Naive thymus-derived CD4-positive, alpha-beta T cell (primary cell): ENCODE measurements around the gene FAF1. TPM values are rescaled to one million over a fixed set of nuclear protein-coding genes. Genes with fewer than 3 reads are reported as not detected.

Source experiments
- ATAC-seq: fragments of 150-1000 bp; cut with Tn5 transposase; 2 replicates; pipeline ENCODE4 v1.10.0; 2021; ENCODE audit warnings: mild to moderate bottlenecking, moderate library complexity
- CTCF ChIA-PET: fragments of 350-600 bp; sonication (Branson Sonifier 250); formaldehyde crosslinking; loops from one replicate; lab custom pipeline; 2021; ENCODE audit warnings: antibody characterized with exemption; lab: Charles Lee
- POLR2A ChIA-PET: fragments of 350-600 bp; sonication (Branson Sonifier 250); formaldehyde crosslinking; loops from one replicate; lab custom pipeline; 2021; ENCODE audit warnings: antibody characterized with exemption, inconsistent platforms; lab: Charles Lee
- DNase-seq, 9 donors: peaks; one replicate each; pipeline versions ENCODE4 v3.0.0 to v3.0.0-alpha.2; 2020 to 2022; ENCODE audit warnings: mixed read lengths in 1 of 9
- H3K27ac ChIP-seq: one replicate; pipeline ENCODE4 v1.7.0; 2013; ENCODE audit warnings: mild to moderate bottlenecking, low read depth, low read length, moderate library complexity
- H3K27me3 ChIP-seq, 2 donors: one replicate each; pipeline ENCODE4 v1.7.0; 2013; ENCODE audit warnings: low read length in 2 of 2, mild to moderate bottlenecking in 2 of 2, moderate library complexity in 2 of 2; ENCODE audit not compliant: control insufficient read depth in 2 of 2, insufficient read depth in 2 of 2
- H3K36me3 ChIP-seq, 3 experiments: 1 replicate in 2 of 3; 2 replicates in 1 of 3; pipeline ENCODE4 v1.7.0; 2013; ENCODE audit warnings: low read length in 3 of 3, mild to moderate bottlenecking in 3 of 3, moderate library complexity in 1 of 3; ENCODE audit not compliant: insufficient read depth in 3 of 3, control insufficient read depth in 2 of 3
- H3K4me1 ChIP-seq, 2 donors: one replicate each; pipeline ENCODE4 v1.7.0; 2013; ENCODE audit warnings: low read length in 2 of 2, mild to moderate bottlenecking in 2 of 2, moderate library complexity in 1 of 2; ENCODE audit not compliant: control insufficient read depth in 2 of 2, insufficient read depth in 2 of 2
- H3K4me3 ChIP-seq: 2 replicates; pipeline ENCODE4 v1.7.0; 2013; ENCODE audit warnings: mild to moderate bottlenecking, low read length
- H3K9me3 ChIP-seq, 3 experiments: 1 replicate in 2 of 3; 2 replicates in 1 of 3; pipeline ENCODE4 v1.7.0; 2013; ENCODE audit warnings: low read length in 3 of 3; ENCODE audit not compliant: control insufficient read depth in 2 of 3
- H3K27ac Mint-ChIP-seq, 9 donors: one replicate each; pipeline ENCODE4 v1.8.0; 2020 to 2022; ENCODE audit warnings: mixed read lengths in 9 of 9, mild to moderate bottlenecking in 8 of 9, moderate library complexity in 5 of 9, inconsistent platforms in 2 of 9
- H3K27me3 Mint-ChIP-seq, 5 donors: one replicate each; pipeline ENCODE4 v1.8.0; 2021 to 2022; ENCODE audit warnings: mixed read lengths in 5 of 5, mild to moderate bottlenecking in 1 of 5
- H3K36me3 Mint-ChIP-seq, 5 donors: one replicate each; pipeline ENCODE4 v1.8.0; 2020 to 2022; ENCODE audit warnings: mixed read lengths in 5 of 5, mild to moderate bottlenecking in 3 of 5, inconsistent platforms in 1 of 5
- H3K4me1 Mint-ChIP-seq, 7 donors: one replicate each; pipeline ENCODE4 v1.8.0; 2020 to 2022; ENCODE audit warnings: mixed read lengths in 7 of 7, mild to moderate bottlenecking in 3 of 7, inconsistent platforms in 1 of 7
- H3K4me3 Mint-ChIP-seq, 10 donors: one replicate each; pipeline ENCODE4 v1.8.0; 2020 to 2022; ENCODE audit warnings: mild to moderate bottlenecking in 10 of 10, mixed read lengths in 10 of 10, moderate library complexity in 6 of 10, inconsistent platforms in 2 of 10
- H3K9me3 Mint-ChIP-seq, 11 donors: one replicate each; pipeline ENCODE4 v1.8.0; 2020 to 2022; ENCODE audit warnings: mixed read lengths in 11 of 11, mild to moderate bottlenecking in 4 of 11, inconsistent platforms in 1 of 11, moderate library complexity in 1 of 11
- intact Hi-C, 2 donors: fragments of 100-400 bp; cut with micrococcal nuclease; formaldehyde crosslinking; loops; one replicate each; pipeline ENCODE4 v1.15.1; 2023
- polyA plus RNA-seq, 2 donors: library from polyadenylated mRNA; unstranded; fragments of 300-500 nt; fragmentation: Illumina TruSeq; gene quantifications; one replicate each; pipeline ENCODE4 v1.2.3, GENCODE V29; 2021
- total RNA-seq, 6 experiments: library from RNA in 5 of 6; stranded (reverse) in 5 of 6; gene quantifications; 1 replicate in 5 of 6; 2 replicates in 1 of 6; pipeline ENCODE4 v1.2.3 and lab custom pipeline; 2021 to 2026

The FAF1 gene
- total and polyA plus RNA-seq, 7 experiments from 2014 or later: 36.9 to 66.6 (median 48.5) TPM

DNA sequence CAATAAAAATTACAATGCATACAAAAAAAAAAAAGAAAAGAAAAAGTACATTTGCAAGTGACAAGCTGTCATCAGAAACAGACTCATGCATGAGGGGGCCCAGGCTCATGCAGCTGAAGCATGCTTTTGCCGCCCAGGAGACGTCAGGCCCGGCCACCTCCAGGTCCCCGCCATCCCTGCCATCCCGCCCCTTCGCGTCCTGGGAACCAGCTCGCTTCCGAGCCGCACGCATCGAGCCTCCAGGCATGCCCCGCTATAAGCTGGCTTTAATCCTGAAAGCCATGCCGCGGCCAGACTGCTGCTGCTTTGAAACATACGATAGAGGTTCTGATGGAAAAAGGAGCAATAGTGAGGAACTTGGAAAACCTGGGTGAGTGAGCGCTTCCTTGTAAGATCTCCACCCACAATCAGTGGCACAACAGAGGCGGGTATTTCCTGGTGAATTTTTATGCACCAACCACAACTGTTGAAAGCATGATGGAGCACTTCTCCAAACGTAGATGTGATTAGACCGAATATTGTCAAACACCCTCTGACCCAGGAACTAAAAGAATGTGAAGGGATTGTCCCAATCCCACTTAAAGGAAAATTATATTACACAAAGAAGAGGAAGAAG lies 113.7 kb downstream of the FAF1 start:
- H3K27me3 ChIP-seq: no peaks in the 10 kb centered on the region
- peaks cover 0 to 3% of the 10 kb centered on the region in 2 donors for H3K4me1 ChIP-seq
- POLR2A ChIA-PET: no interaction called here
- H3K9me3 ChIP-seq: peaks cover 0 to 4% (median 0%) of the 10 kb centered on the region in 3 experiments
- CTCF ChIA-PET: no interaction called here
- intact Hi-C loops: no loop called here
- ATAC-seq (no peak), DNase-seq (no peak)
- Mint-ChIP-seq H3K27ac (no peak overlapping the region), H3K4me3 (no peak overlapping the region), H3K36me3 (peaks cover 0 to 46% (median 22%) of the 10 kb centered on the region in 5 donors), H3K27me3 (no peaks in the 10 kb centered on the region), H3K4me1 (peaks cover 0 to 51% (median 35%) of the 10 kb centered on the region in 7 donors), H3K9me3 (peaks cover 0 to 20% (median 14%) of the 10 kb centered on the region in 11 donors)
- H3K27ac ChIP-seq: no peak overlapping the region
- no peak overlapping the region for H3K4me3 ChIP-seq
- H3K36me3 ChIP-seq: no peaks in the 10 kb centered on the region

DNA sequence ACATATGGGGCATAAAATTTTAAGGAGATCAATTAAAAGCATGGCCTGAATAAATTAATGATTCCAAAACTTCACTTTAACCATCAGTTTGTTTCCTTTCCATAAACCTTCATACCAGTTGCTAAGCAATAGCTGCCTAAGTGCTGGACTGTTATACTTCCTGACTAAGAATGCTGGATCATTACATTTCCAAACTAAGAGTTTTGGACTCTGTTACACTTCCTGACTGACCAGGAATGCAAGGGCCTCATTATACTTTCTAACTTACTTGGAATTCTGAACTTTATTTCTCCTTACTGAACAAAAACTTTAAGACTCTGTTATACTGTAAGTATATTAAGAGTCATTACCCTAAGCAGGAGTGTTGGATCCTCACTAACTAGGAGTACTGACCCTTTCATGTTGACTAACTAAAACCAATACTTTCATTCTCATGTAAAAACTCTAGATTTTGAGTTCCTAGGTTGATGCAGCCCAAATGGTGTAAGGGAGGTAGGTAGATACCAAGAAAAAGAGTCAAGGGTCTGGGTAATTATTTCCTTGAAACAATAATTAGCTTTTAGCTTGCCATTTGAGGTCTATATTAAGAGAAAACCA lies 118.2 kb downstream of the FAF1 start:
- H3K36me3 ChIP-seq: no peaks in the 10 kb centered on the region
- Mint-ChIP-seq H3K27me3 (no peaks in the 10 kb centered on the region), H3K36me3 (peaks cover 0 to 26% (median 15%) of the 10 kb centered on the region in 5 donors), H3K27ac (no peak overlapping the region), H3K9me3 (peaks cover 0 to 8% (median 0%) of the 10 kb centered on the region in 11 donors), H3K4me3 (no peak overlapping the region), H3K4me1 (peaks cover 0 to 43% (median 28%) of the 10 kb centered on the region in 7 donors)
- intact Hi-C loops: no loop called here
- DNase-seq (no peak), ATAC-seq (no peak)
- CTCF ChIA-PET: no interaction called here
- H3K27me3 ChIP-seq: no peaks in the 10 kb centered on the region
- no peak overlapping the region for H3K4me3 ChIP-seq
- H3K4me1 ChIP-seq: peaks cover 0 to 4% of the 10 kb centered on the region in 2 donors
- H3K27ac ChIP-seq: no peak overlapping the region
- no peaks in the 10 kb centered on the region for H3K9me3 ChIP-seq
- POLR2A ChIA-PET: interaction anchor here (0.8 kb wide), 1 partner anchor 8 kb away, joined by 3 read pairs; no protein-coding TSS in a partner anchor

DNA sequence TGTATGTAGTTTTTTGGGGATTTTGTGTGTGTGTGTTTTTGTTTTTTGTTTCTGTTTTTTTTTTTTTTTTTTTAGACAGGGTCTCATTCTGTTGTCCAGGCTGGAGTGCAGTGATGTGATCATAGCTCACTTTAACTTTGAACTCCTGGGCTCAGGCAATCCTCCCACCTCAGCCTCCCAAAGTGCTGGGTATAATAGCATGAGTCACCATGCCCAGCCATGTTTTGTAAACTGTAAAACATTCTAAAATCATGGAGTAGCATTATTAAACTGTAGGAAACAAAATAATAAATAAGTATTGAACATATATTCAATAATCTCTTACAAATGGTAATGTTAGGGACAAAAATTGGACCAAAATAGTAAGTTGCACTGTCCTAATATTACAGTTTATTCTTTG lies 124.0 kb downstream of the FAF1 start:
- ATAC-seq: no peak
- Histone ChIP-seq H3K27ac (no peak overlapping the region), H3K36me3 (no peaks in the 10 kb centered on the region), H3K9me3 (no peaks in the 10 kb centered on the region), H3K4me1 (no peaks in the 10 kb centered on the region), H3K4me3 (no peak overlapping the region), H3K27me3 (no peaks in the 10 kb centered on the region)
- Mint-ChIP-seq H3K9me3 (peaks cover 1 to 10% (median 4%) of the 10 kb centered on the region in 11 donors), H3K27ac (no peak overlapping the region), H3K4me3 (no peak overlapping the region), H3K4me1 (peaks cover 2 to 32% (median 19%) of the 10 kb centered on the region in 7 donors), H3K27me3 (no peaks in the 10 kb centered on the region), H3K36me3 (peaks cover 3 to 40% (median 33%) of the 10 kb centered on the region in 5 donors)
- ChIA-PET CTCF (no interaction called here), POLR2A (no interaction called here)
- no peak for DNase-seq
- intact Hi-C loops: no loop called here

DNA sequence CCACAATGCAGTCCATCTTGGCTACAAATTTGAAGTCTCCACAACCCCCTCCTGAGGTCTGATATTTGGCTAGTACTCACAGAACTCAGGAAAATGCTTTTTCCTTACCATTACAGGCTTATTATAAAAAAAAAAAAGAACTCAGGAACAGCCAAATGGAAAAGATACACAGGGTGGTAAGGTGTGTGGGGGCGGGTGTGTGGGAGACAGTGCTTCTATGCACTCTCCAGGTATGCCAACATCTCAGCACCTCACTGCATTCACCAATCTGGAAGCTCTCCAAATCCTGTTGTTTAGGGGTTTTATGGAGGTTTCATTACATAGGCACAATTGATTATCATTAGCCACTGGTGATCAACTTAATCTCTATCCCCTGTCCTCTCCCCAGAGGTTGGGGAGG lies 126.9 kb downstream of the FAF1 start:
- no peak overlapping the region for H3K27ac Mint-ChIP-seq
- no peaks in the 10 kb centered on the region for H3K27me3 Mint-ChIP-seq
- Histone ChIP-seq H3K9me3 (no peaks in the 10 kb centered on the region), H3K27ac (no peak overlapping the region), H3K4me3 (no peak overlapping the region), H3K4me1 (no peaks in the 10 kb centered on the region), H3K36me3 (no peaks in the 10 kb centered on the region), H3K27me3 (no peaks in the 10 kb centered on the region)
- ChIA-PET CTCF (no interaction called here), POLR2A (no interaction called here)
- intact Hi-C loops: no loop called here
- DNase-seq (no peak), ATAC-seq (no peak)
- peaks cover 2 to 33% (median 21%) of the 10 kb centered on the region in 7 donors for H3K4me1 Mint-ChIP-seq
- H3K9me3 Mint-ChIP-seq: peaks cover 1 to 30% (median 4%) of the 10 kb centered on the region in 11 donors
- H3K36me3 Mint-ChIP-seq: peaks cover 3 to 56% (median 45%) of the 10 kb centered on the region in 5 donors
- no peak overlapping the region for H3K4me3 Mint-ChIP-seq

DNA sequence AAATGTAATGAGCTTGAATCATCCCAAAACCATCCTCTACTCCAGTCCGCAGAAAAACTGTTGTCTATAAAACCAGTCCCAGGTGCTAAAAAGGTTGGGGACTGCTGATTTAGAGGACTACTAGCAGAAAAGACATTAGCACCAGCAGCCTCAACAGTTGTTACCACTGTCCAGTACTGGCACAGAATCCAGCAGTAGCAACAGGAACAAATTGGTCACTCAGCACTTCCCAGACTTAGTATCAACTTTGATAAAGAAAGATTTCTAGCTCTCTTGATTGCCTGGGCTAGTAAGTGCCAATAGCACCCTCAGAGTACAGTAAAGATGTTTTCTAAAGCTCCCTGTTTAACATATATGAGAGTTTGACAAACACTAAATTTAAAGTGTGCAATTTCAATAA lies 127.9 kb downstream of the FAF1 start:
- Mint-ChIP-seq H3K4me3 (no peak overlapping the region), H3K9me3 (peaks cover 1 to 34% (median 6%) of the 10 kb centered on the region in 11 donors), H3K4me1 (peaks cover 2 to 33% (median 21%) of the 10 kb centered on the region in 7 donors), H3K36me3 (peaks cover 3 to 53% (median 41%) of the 10 kb centered on the region in 5 donors), H3K27ac (no peak overlapping the region), H3K27me3 (no peaks in the 10 kb centered on the region)
- ATAC-seq (no peak), DNase-seq (no peak)
- H3K4me3 ChIP-seq: no peak overlapping the region
- intact Hi-C loops: no loop called here
- ChIA-PET CTCF (no interaction called here), POLR2A (no interaction called here)
- no peaks in the 10 kb centered on the region for H3K9me3 ChIP-seq
- H3K27ac ChIP-seq: no peak overlapping the region
- H3K27me3 ChIP-seq: no peaks in the 10 kb centered on the region
- H3K4me1 ChIP-seq: no peaks in the 10 kb centered on the region
- H3K36me3 ChIP-seq: no peaks in the 10 kb centered on the region

DNA sequence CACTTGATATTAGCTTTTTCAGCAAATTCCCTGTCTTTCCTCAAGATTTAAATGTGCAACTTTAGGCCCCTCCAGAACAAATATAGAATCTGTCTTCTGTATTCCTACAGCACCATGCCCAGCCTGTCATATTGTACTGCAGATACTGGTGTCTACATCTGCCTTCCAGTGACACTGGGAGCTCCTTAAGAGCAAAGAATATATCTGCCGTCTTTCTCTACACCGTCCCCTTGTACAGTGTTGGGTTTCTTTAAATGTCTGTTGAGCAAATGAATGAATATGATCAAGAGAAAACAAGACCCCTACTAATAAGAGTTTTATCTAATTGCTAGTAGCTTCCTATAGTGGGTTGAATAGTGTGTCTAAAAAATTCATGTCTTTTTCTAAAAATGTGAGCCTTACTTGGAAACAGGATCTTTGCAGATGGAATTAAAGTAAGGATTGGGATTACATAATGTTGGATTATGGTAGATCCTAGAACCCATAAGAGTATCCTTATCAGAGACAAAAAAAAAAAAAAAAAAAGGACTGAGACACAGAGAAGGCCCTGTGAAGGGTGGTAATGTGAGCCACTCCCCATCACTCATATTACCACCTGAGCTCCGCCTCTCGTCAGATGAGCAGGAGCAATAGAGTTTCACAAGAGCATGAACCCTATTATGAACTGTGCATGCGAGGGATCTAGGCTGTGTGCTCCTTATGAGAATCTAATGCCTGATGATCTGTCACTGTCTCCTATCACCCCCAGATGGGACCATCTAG lies 128.6 kb downstream of the FAF1 start:
- POLR2A ChIA-PET: interaction anchor here (0.6 kb wide), 1 partner anchor 382 kb away, joined by 3 read pairs; no protein-coding TSS in a partner anchor
- H3K27ac ChIP-seq: no peak overlapping the region
- CTCF ChIA-PET: no interaction called here
- intact Hi-C loops: no loop called here
- Mint-ChIP-seq H3K4me3 (no peak overlapping the region), H3K27me3 (no peaks in the 10 kb centered on the region), H3K4me1 (peaks cover 2 to 33% (median 21%) of the 10 kb centered on the region in 7 donors), H3K9me3 (peaks cover 1 to 34% (median 5%) of the 10 kb centered on the region in 11 donors), H3K27ac (no peak overlapping the region), H3K36me3 (peaks cover 3 to 51% (median 39%) of the 10 kb centered on the region in 5 donors)
- no peak overlapping the region for H3K4me3 ChIP-seq
- no peaks in the 10 kb centered on the region for H3K27me3 ChIP-seq
- no peaks in the 10 kb centered on the region for H3K4me1 ChIP-seq
- H3K9me3 ChIP-seq: no peaks in the 10 kb centered on the region
- no peaks in the 10 kb centered on the region for H3K36me3 ChIP-seq
- DNase-seq (no peak), ATAC-seq (no peak)
